HG03139 (cell line): ENCODE results near the gene TAF11.
"Not testable (repeated sequence)": the region's sequence is repeated elsewhere in the genome, so short reads cannot be mapped to it uniquely, and the experiment has no call there.

ENCODE experiments used
- ATAC-seq: cut with Tn5 transposase; IDR thresholded peaks from one replicate; pipeline ENCODE4 v1.9.1; 2021; ENCODE audit not compliant: unreplicated experiment

TAF11 gene

GRCh38 chr6:34867484-34867883 lies 20.4 kb downstream of the TAF11 start:
- no peak for ATAC-seq

- ATAC-seq, result no peak
These were observed 21.3 kb downstream of the TAF11 start for GRCh38 chr6:34866509-34866908.

- no peak for ATAC-seq
These were observed 22.7 kb downstream of the TAF11 start for GRCh38 chr6:34865107-34865506.

- no peak for ATAC-seq
These were observed 23.8 kb downstream of the TAF11 start for GRCh38 chr6:34864007-34864406.

- ATAC-seq, result no peak
These were observed 27.1 kb downstream of the TAF11 start for GRCh38 chr6:34860776-34861175.

- no peak for ATAC-seq
These were observed 27.9 kb downstream of the TAF11 start for GRCh38 chr6:34859951-34860350.

GRCh38 chr6:34858681-34859080 lies 29.2 kb downstream of the TAF11 start:
- ATAC-seq, result no peak

GRCh38 chr6:34855463-34855862 lies 32.4 kb downstream of the TAF11 start:
- no peak for ATAC-seq

GRCh38 chr6:34852406-34853085 lies 35.3 kb downstream of the TAF11 start:
- no peak for ATAC-seq

GRCh38 chr6:34851361-34851760 lies 36.5 kb downstream of the TAF11 start:
- ATAC-seq, result no peak

- not testable (repeated sequence) for ATAC-seq
These were observed 38.8 kb downstream of the TAF11 start for GRCh38 chr6:34849066-34849465.

- ATAC-seq, result no peak
These were observed 48.0 kb downstream of the TAF11 start for GRCh38 chr6:34839666-34840352.

- ATAC-seq, result no peak
These were observed 50.3 kb downstream of the TAF11 start for GRCh38 chr6:34837528-34837927.

- no peak for ATAC-seq
These were observed 51.4 kb downstream of the TAF11 start for GRCh38 chr6:34836451-34836850.

GRCh38 chr6:34836008-34836407 lies 51.8 kb downstream of the TAF11 start:
- no peak for ATAC-seq

GRCh38 chr6:34834789-34835518 lies 52.9 kb downstream of the TAF11 start:
- ATAC-seq, result no peak

GRCh38 chr6:34832942-34833341 lies 54.9 kb downstream of the TAF11 start:
- ATAC-seq, result no peak

GRCh38 chr6:34829137-34829536 lies 58.7 kb downstream of the TAF11 start:
- ATAC-seq, result no peak
